ENCODE data around the gene FAM216A.
"Not testable (repeated sequence)": the region's sequence is repeated elsewhere in the genome, so short reads cannot be mapped to it uniquely, and the experiment has no call there.

Gene FAM216A

GRCh38 chr12:110468214-110469048 is at the start of gene FAM216A, which contains the start of gene GPN3:
Gene FAM216A, plus strand, starts transcription at chr12:110468845. Its CDS starts 31 bp downstream, at chr12:110468876.
Gene GPN3, minus strand, starts transcription at chr12:110468257. Its CDS starts 54 bp downstream, at chr12:110468203.
- peak; percentile 99 for DNase-seq

GRCh38 chr12:110420644-110421043 is 48.0 kb upstream of the FAM216A start:
- DNase-seq, result not testable (repeated sequence)

- no peak for DNase-seq
Observed at GRCh38 chr12:110421159-110421661, 47.4 kb upstream of the FAM216A start.

GRCh38 chr12:110421701-110422100 is 46.9 kb upstream of the FAM216A start:
- DNase-seq, result no peak

GRCh38 chr12:110424237-110424636 is 44.4 kb upstream of the FAM216A start:
- no peak for DNase-seq

- peak; percentile 72 for DNase-seq
Observed at GRCh38 chr12:110426406-110426805, 42.2 kb upstream of the FAM216A start.

- not testable (repeated sequence) for DNase-seq
Observed at GRCh38 chr12:110429676-110430075, 39.0 kb upstream of the FAM216A start.

- no peak for DNase-seq
Observed at GRCh38 chr12:110431957-110432587, 36.6 kb upstream of the FAM216A start.

- no peak for DNase-seq
Observed at GRCh38 chr12:110436231-110436630, 32.4 kb upstream of the FAM216A start.

GRCh38 chr12:110444455-110444854 is 24.2 kb upstream of the FAM216A start:
- no peak for DNase-seq

GRCh38 chr12:110449799-110450497 is 18.7 kb upstream of the FAM216A start, which contains the start of gene ARPC3:
Gene ARPC3, minus strand, starts transcription at chr12:110450337. Its CDS starts 77 bp downstream, at chr12:110450260.
- peak; percentile 98 for DNase-seq

- DNase-seq, result no peak
Observed at GRCh38 chr12:110451263-110451662, 17.4 kb upstream of the FAM216A start.

- DNase-seq, result no peak
Observed at GRCh38 chr12:110453569-110454296, 14.9 kb upstream of the FAM216A start.

- no peak for DNase-seq
Observed at GRCh38 chr12:110458756-110459155, 9.9 kb upstream of the FAM216A start.

GRCh38 chr12:110461189-110461588 is 7.5 kb upstream of the FAM216A start:
- not testable (repeated sequence) for DNase-seq

- no peak for DNase-seq
Observed at GRCh38 chr12:110465024-110465423, 3.6 kb upstream of the FAM216A start.

- DNase-seq, result not testable (repeated sequence)
Observed at GRCh38 chr12:110465765-110466164, 2.9 kb upstream of the FAM216A start.

GRCh38 chr12:110466791-110467190 is 1.9 kb upstream of the FAM216A start:
- no peak for DNase-seq

- no peak for DNase-seq
Observed at GRCh38 chr12:110467847-110468213, 815 bp upstream of the FAM216A start.

- no peak for DNase-seq
Observed at GRCh38 chr12:110475426-110475825, 6.8 kb downstream of the FAM216A start.

GRCh38 chr12:110498984-110499706 is 30.5 kb downstream of the FAM216A start:
- DNase-seq, result no peak

GRCh38 chr12:110501399-110501751 is 32.7 kb downstream of the FAM216A start:
- peak; percentile 79 for DNase-seq

Data from NCI-H69 (cell line).